Measurements from ENCODE around the gene ZNF280B.
A peak's percentile ranks its signal among the peaks of the same experiment; 100 is the strongest.

Gene ZNF280B

DNA sequence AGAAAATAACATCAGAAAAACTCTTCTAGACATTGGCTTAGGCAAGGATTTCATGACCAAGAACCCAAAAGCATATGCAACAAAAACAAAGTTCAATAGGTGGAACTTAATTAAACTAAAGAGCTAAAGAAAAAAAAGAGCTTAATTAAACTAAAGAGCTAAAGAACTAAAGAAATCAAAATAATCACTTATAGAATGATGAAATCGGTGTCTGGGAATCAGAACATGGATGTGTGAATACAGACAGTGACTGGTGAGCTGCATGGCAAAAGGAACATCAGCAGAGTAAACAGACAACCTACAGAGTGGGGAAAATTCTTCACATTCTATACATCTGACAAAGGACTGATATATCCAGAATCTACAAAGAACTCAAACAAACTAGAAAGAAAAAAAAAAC is 41.4 kb downstream of the ZNF280B start:
- TF ChIP-seq CTCF (IDR thresholded peaks at IDR 0.05; ENCODE audit: borderline replicate concordance, insufficient read depth, low read depth, low read length), result no peak

GRCh38 chr22:22465782-22466181 is 42.8 kb downstream of the ZNF280B start:
- no peak for TF ChIP-seq CTCF (IDR thresholded peaks at IDR 0.05; ENCODE audit: borderline replicate concordance, insufficient read depth, low read depth, low read length)
- no peak overlapping the region for H3K4me3 ChIP-seq (ENCODE audit: low read depth, low read length)

More for the DNA sequence above, 41.4 kb downstream of the ZNF280B start:
- H3K4me3 ChIP-seq (ENCODE audit: low read depth, low read length), result no peak overlapping the region

DNA sequence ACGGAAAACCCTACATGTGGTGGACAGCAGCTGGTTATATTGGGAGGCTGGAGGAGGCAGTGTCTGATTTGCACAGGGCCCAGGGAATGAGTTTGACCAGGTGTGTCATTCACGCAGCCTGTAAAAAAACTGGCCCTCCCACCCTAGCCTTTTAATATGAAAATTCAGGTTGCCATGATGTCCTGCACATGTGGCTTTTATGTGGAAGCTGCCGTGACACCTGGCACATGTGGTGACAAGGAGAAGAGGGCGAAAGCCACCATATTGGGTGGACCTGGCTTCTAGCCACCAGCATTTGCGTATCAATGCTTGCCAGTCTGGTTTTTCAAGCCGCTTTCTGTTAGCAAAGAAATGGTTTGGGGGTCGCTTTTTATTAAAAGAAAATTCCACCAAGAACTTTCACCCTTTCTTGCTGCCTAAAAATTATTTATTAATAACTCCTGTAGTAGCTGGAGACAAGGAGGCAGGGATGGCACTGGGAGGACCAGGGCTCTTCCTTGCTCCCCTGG is 43.4 kb downstream of the ZNF280B start:
- no peak for TF ChIP-seq CTCF (IDR thresholded peaks at IDR 0.05; ENCODE audit: borderline replicate concordance, insufficient read depth, low read depth, low read length)
- no peak overlapping the region for H3K4me3 ChIP-seq (ENCODE audit: low read depth, low read length)

- TF ChIP-seq CTCF (IDR thresholded peaks at IDR 0.05; ENCODE audit: borderline replicate concordance, insufficient read depth, low read depth, low read length), result no peak
- H3K4me3 ChIP-seq (ENCODE audit: low read depth, low read length), result no peak overlapping the region
Measured at GRCh38 chr22:22464541-22465054, 43.9 kb downstream of the ZNF280B start.

- H3K4me3 ChIP-seq (ENCODE audit: low read depth, low read length), result no peak overlapping the region
- peak; percentile 39; the same call in 1 of the 2 replicates for TF ChIP-seq CTCF (IDR thresholded peaks at IDR 0.05; ENCODE audit: borderline replicate concordance, insufficient read depth, low read depth, low read length)
Measured at GRCh38 chr22:22463855-22464540, 44.5 kb downstream of the ZNF280B start.

- H3K4me3 ChIP-seq (ENCODE audit: low read depth, low read length), result no peak overlapping the region
- peak; percentile 24; the same call in 1 of the 2 replicates for TF ChIP-seq CTCF (IDR thresholded peaks at IDR 0.05; ENCODE audit: borderline replicate concordance, insufficient read depth, low read depth, low read length)
Measured at GRCh38 chr22:22462813-22463567, 45.6 kb downstream of the ZNF280B start.
